ENCODE measurements around the gene PCDHA7.

Gene PCDHA7

DNA sequence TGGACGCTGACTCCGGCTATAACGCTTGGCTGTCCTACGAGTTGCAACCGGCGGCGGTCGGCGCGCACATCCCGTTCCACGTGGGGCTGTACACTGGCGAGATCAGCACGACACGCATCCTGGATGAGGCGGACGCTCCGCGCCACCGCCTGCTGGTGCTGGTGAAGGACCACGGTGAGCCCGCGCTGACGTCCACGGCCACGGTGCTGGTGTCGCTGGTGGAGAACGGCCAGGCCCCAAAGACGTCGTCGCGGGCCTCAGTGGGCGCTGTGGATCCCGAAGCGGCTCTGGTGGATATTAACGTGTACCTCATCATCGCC, 43.2 kb downstream of the PCDHA7 start:
- TF ChIP-seq, protein P1, sequence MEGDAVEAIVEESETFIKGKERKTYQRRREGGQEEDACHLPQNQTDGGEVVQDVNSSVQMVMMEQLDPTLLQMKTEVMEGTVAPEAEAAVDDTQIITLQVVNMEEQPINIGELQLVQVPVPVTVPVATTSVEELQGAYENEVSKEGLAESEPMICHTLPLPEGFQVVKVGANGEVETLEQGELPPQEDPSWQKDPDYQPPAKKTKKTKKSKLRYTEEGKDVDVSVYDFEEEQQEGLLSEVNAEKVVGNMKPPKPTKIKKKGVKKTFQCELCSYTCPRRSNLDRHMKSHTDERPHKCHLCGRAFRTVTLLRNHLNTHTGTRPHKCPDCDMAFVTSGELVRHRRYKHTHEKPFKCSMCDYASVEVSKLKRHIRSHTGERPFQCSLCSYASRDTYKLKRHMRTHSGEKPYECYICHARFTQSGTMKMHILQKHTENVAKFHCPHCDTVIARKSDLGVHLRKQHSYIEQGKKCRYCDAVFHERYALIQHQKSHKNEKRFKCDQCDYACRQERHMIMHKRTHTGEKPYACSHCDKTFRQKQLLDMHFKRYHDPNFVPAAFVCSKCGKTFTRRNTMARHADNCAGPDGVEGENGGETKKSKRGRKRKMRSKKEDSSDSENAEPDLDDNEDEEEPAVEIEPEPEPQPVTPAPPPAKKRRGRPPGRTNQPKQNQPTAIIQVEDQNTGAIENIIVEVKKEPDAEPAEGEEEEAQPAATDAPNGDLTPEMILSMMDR (IDR thresholded peaks at IDR 0.05; ENCODE audit: insufficient read depth, low read length, poor library complexity, severe bottlenecking), result no peak
- no peak for TF ChIP-seq EZH2phosphoT487 (conservative IDR thresholded peaks at IDR 0.05; ENCODE audit: low read length)
- no peak overlapping the region for H3K4me3 ChIP-seq (ENCODE audit: insufficient read depth, low read length, poor library complexity, severe bottlenecking)

DNA sequence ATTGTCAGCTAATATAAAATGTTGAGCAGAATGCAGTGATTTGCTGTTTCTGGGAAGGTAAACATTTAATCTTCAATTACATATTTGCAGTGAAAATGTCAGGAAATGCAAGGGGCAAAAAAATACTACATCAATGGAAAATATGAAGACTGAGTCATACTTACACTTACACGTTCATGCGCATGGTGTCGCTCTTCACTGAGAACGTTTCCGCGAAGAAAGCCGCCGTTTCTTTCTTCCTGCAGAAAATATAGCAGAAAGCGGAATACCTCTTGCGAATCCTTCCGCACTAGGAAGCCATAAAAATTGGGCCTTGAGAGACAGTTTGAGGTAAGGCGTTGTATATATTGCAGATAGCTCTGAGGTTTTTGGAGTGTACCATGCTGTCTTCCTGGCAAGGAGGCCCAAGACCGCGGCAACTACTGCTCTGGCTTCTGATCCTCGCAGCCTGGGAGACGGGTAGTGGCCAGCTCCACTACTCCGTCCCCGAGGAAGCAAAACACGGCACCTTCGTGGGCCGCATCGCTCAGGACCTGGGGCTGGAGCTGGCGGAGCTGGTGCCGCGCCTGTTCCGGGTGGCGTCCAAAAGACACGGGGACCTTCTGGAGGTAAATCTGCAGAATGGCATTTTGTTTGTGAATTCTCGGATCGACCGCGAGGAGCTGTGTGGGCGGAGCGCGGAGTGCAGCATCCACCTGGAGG, 48.0 kb downstream of the PCDHA7 start, which contains the start of gene PCDHA13:
Gene PCDHA13, plus strand, starts transcription at position 236 of the 702 bp plus-strand sequence. Its CDS starts 145 bp downstream, at position 381.
- H3K79me2 ChIP-seq (ENCODE audit: insufficient read depth, low read length), result no peaks in the 10 kb centered on the region
- no peaks in the 10 kb centered on the region for H3K9me3 ChIP-seq (ENCODE audit: insufficient read depth, low read length)
- no peak within 1 kb of the TSS for H3K9ac ChIP-seq (ENCODE audit: low read length)
- no peaks in the 10 kb centered on the region for H3K36me3 ChIP-seq (ENCODE audit: low read length)
- TF ChIP-seq, protein P1 (IDR thresholded peaks at IDR 0.05; ENCODE audit: insufficient read depth, low read length, poor library complexity, severe bottlenecking), result no peak
- no peak for TF ChIP-seq EZH2phosphoT487 (conservative IDR thresholded peaks at IDR 0.05; ENCODE audit: low read length)
- H3K4me3 ChIP-seq (ENCODE audit: insufficient read depth, low read length, poor library complexity, severe bottlenecking), result no peak within 1 kb of the TSS
- no peaks in the 10 kb centered on the region for H3K9me2 ChIP-seq (replicated peaks; ENCODE audit: insufficient read depth, low read length)
- no peaks in the 10 kb centered on the region; the same call in 1 of the 2 replicates for H3F3A ChIP-seq (ENCODE audit: insufficient read depth)
- no peaks in the 10 kb centered on the region for H4K20me1 ChIP-seq (ENCODE audit: low read depth, low read length)
- H3K4me2 ChIP-seq (ENCODE audit: low read depth, low read length, poor library complexity, severe bottlenecking), result no peak within 1 kb of the TSS
- H3K27me3 ChIP-seq (ENCODE audit: low read length), result no peaks in the 10 kb centered on the region
- H2AFZ ChIP-seq (ENCODE audit: low read depth, low read length, severe bottlenecking), result no peak within 1 kb of the TSS
- no peak within 1 kb of the TSS for H3K27ac ChIP-seq (ENCODE audit: low read depth, low read length)

More for the DNA sequence above, 43.2 kb downstream of the PCDHA7 start:
- Histone ChIP-seq H4K20me1 (ENCODE audit: low read depth, low read length) (no peaks in the 10 kb centered on the region), H2AFZ (ENCODE audit: low read depth, low read length, severe bottlenecking) (no peak overlapping the region), H3K4me2 (ENCODE audit: low read depth, low read length, poor library complexity, severe bottlenecking) (no peak overlapping the region), H3K9me3 (ENCODE audit: insufficient read depth, low read length) (no peaks in the 10 kb centered on the region), H3K36me3 (ENCODE audit: low read length) (no peaks in the 10 kb centered on the region), H3F3A (ENCODE audit: insufficient read depth) (no peaks in the 10 kb centered on the region), H3K9me2 (replicated peaks; ENCODE audit: insufficient read depth, low read length) (no peaks in the 10 kb centered on the region), H3K9ac (ENCODE audit: low read length) (no peak overlapping the region), H3K27me3 (ENCODE audit: low read length) (no peaks in the 10 kb centered on the region), H3K27ac (ENCODE audit: low read depth, low read length) (no peak overlapping the region), H3K79me2 (ENCODE audit: insufficient read depth, low read length) (no peaks in the 10 kb centered on the region)

DNA sequence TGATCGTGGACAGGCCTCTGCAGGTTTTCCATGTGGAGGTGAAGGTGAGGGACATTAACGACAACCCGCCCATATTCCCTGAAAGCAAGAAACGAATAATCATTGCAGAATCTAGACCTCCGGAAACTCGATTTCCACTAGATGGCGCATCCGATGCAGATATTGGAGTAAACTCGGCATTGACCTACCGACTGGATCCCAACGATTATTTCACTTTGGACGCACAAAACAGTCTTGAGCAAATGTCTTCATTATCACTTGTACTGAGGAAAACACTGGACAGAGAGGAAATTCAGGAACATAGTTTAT, 48.5 kb downstream of the PCDHA7 start:
- no peak overlapping the region for H3K4me2 ChIP-seq (ENCODE audit: low read depth, low read length, poor library complexity, severe bottlenecking)
- no peaks in the 10 kb centered on the region for H3K36me3 ChIP-seq (ENCODE audit: low read length)
- H3K9me3 ChIP-seq (ENCODE audit: insufficient read depth, low read length), result no peaks in the 10 kb centered on the region
- no peak overlapping the region for H3K9ac ChIP-seq (ENCODE audit: low read length)
- no peaks in the 10 kb centered on the region for H3K27me3 ChIP-seq (ENCODE audit: low read length)
- no peaks in the 10 kb centered on the region for H4K20me1 ChIP-seq (ENCODE audit: low read depth, low read length)
- TF ChIP-seq, protein P1 (IDR thresholded peaks at IDR 0.05; ENCODE audit: insufficient read depth, low read length, poor library complexity, severe bottlenecking), result no peak
- no peak for TF ChIP-seq EZH2phosphoT487 (conservative IDR thresholded peaks at IDR 0.05; ENCODE audit: low read length)
- no peaks in the 10 kb centered on the region; the same call in 1 of the 2 replicates for H3F3A ChIP-seq (ENCODE audit: insufficient read depth)
- no peaks in the 10 kb centered on the region for H3K79me2 ChIP-seq (ENCODE audit: insufficient read depth, low read length)
- H2AFZ ChIP-seq (ENCODE audit: low read depth, low read length, severe bottlenecking), result no peak overlapping the region
- no peak overlapping the region for H3K27ac ChIP-seq (ENCODE audit: low read depth, low read length)
- H3K9me2 ChIP-seq (replicated peaks; ENCODE audit: insufficient read depth, low read length), result no peaks in the 10 kb centered on the region
- no peak overlapping the region for H3K4me3 ChIP-seq (ENCODE audit: insufficient read depth, low read length, poor library complexity, severe bottlenecking)

Measured in SU-DHL-6 (cell line).